ENCODE results near the gene SFMBT1.

Gene SFMBT1

DNA sequence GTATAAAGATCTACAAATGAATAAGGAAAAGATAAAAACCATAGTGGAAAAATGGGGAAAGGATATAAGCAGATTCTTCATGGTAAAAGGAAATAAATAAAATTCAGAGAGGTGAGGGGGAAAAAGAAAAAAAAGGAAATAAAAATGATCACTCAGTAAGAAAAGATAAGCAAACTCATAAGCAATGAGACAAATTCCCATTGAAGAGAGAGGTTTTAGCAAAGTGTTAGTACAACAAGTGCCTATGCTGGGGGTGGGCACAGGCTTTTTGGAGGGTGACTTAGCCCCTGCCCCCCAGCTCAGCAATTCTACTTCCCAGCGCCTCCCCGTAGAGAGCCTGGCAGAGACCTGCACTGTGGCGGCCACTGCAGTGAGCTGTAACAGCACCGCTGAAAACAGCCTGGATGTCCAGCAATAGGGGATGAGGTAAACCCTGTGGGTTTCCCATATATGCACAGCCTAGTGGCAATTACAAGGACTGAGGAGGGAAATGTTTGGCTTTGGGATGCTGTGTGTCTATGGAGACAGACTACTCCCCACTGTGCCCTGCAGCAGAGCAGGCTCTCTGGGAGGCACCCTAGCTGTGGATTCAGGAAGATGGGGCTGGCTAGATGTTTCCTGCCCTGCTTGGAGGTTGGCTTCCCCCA, 23.7 kb upstream of the SFMBT1 start:
- H3K27ac ChIP-seq (ENCODE audit: poor library complexity, severe bottlenecking) = no peak overlapping the region
- no peaks in the 10 kb centered on the region for H3K4me1 ChIP-seq (ENCODE audit: insufficient read depth, poor library complexity, severe bottlenecking)
- DNase-seq (ENCODE audit: low spot score) (no peak), ATAC-seq (ENCODE audit: low read depth) (no peak)
- H3K9me3 ChIP-seq (ENCODE audit: severe bottlenecking) = no peaks in the 10 kb centered on the region
- no peaks in the 10 kb centered on the region for H3K27me3 ChIP-seq (ENCODE audit: insufficient read depth, poor library complexity, severe bottlenecking)
- TF ChIP-seq, protein P1, sequence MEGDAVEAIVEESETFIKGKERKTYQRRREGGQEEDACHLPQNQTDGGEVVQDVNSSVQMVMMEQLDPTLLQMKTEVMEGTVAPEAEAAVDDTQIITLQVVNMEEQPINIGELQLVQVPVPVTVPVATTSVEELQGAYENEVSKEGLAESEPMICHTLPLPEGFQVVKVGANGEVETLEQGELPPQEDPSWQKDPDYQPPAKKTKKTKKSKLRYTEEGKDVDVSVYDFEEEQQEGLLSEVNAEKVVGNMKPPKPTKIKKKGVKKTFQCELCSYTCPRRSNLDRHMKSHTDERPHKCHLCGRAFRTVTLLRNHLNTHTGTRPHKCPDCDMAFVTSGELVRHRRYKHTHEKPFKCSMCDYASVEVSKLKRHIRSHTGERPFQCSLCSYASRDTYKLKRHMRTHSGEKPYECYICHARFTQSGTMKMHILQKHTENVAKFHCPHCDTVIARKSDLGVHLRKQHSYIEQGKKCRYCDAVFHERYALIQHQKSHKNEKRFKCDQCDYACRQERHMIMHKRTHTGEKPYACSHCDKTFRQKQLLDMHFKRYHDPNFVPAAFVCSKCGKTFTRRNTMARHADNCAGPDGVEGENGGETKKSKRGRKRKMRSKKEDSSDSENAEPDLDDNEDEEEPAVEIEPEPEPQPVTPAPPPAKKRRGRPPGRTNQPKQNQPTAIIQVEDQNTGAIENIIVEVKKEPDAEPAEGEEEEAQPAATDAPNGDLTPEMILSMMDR (IDR thresholded peaks at IDR 0.05; ENCODE audit: poor library complexity, severe bottlenecking) = no peak
- H3K36me3 ChIP-seq (ENCODE audit: low read depth) = no peaks in the 10 kb centered on the region
- H3K4me3 ChIP-seq (ENCODE audit: severe bottlenecking) = no peak overlapping the region

DNA sequence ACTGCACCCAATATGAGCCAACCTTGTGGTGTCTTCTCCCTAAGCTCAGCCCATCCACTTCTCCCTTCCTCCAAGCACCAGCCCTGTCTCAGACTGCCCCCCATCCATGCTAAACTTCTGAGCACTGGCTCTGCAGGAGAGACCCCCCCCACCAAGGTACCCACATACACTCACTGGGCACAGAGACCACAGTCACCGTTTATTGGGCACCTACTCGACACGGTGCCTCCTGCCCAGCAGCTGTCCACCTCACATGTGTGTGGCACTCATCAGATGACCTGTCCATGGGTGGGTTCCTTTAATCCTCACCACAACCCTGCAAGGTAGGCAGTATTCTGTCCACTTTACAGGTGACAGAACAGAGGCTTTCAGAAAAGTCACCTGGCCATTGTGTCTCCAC, 22.3 kb upstream of the SFMBT1 start:
- TF ChIP-seq, protein P1 (IDR thresholded peaks at IDR 0.05; ENCODE audit: poor library complexity, severe bottlenecking) = no peak
- DNase-seq (ENCODE audit: low spot score) = no peak
- no peak overlapping the region for H3K27ac ChIP-seq (ENCODE audit: poor library complexity, severe bottlenecking)
- no peaks in the 10 kb centered on the region for H3K36me3 ChIP-seq (ENCODE audit: low read depth)
- no peak for ATAC-seq (ENCODE audit: low read depth)
- no peak overlapping the region for H3K4me3 ChIP-seq (ENCODE audit: severe bottlenecking)
- H3K27me3 ChIP-seq (ENCODE audit: insufficient read depth, poor library complexity, severe bottlenecking) = no peaks in the 10 kb centered on the region
- no peaks in the 10 kb centered on the region for H3K9me3 ChIP-seq (ENCODE audit: severe bottlenecking)
- no peaks in the 10 kb centered on the region for H3K4me1 ChIP-seq (ENCODE audit: insufficient read depth, poor library complexity, severe bottlenecking)

DNA sequence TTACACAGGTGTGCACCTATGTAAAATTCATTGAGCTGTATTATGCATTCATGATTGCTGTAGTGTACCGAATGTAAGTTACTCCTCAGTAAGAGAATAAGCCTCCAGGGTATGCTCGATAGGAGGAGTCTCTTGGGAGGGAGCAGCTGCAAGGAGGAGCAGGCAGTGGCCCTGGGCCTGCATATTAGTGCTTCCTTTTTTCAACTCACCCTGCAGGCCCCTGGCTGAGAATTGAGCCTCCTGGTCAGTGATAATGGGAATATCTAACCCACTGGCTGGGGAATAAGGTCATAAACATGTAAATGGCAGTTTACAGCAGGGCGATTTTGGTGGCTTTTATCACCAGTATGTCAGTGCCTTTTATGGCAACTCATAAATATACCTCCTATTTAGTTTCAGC, 21.7 kb upstream of the SFMBT1 start:
- Histone ChIP-seq H3K27ac (ENCODE audit: poor library complexity, severe bottlenecking) (no peak overlapping the region), H3K36me3 (ENCODE audit: low read depth) (no peaks in the 10 kb centered on the region), H3K4me1 (ENCODE audit: insufficient read depth, poor library complexity, severe bottlenecking) (no peaks in the 10 kb centered on the region), H3K9me3 (ENCODE audit: severe bottlenecking) (no peaks in the 10 kb centered on the region), H3K27me3 (ENCODE audit: insufficient read depth, poor library complexity, severe bottlenecking) (no peaks in the 10 kb centered on the region), H3K4me3 (ENCODE audit: severe bottlenecking) (no peak overlapping the region)
- no peak for ATAC-seq (ENCODE audit: low read depth)
- no peak for DNase-seq (ENCODE audit: low spot score)
- TF ChIP-seq, protein P1 (IDR thresholded peaks at IDR 0.05; ENCODE audit: poor library complexity, severe bottlenecking) = no peak

DNA sequence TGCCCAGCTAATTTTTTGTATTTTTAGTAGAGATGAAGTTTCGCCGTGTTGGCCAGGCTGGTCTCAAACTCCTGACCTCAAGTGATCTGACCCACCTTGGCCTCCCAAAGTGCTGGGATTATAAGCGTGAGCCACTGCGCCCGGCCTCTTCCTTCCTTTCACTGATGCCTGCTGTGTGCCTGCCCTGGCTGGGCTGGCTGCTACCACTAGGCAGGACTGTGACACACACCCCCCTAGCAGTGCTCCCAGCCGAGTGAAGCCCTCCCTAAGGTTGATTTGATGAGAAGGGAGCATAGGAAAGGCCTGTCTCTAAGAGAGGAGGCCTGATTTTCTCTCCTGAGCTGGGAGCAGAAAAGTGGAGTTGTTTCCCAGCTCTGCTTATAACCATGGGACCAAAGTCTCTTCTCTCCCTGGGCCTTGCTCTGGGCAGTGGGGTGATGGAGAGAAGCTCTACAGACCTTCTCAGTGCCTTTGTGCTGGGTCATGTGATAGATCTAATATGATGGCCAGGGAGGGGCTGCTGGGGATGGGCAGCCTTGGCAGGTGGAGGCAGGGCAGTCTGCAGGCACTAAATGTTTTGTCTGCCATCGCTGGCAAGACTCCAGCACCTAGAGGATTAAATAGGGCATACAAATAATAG, 20.1 kb upstream of the SFMBT1 start:
- H3K36me3 ChIP-seq (ENCODE audit: low read depth) = no peaks in the 10 kb centered on the region
- H3K4me1 ChIP-seq (ENCODE audit: insufficient read depth, poor library complexity, severe bottlenecking) = no peaks in the 10 kb centered on the region
- DNase-seq (ENCODE audit: low spot score) (no peak), ATAC-seq (ENCODE audit: low read depth) (no peak)
- no peaks in the 10 kb centered on the region for H3K9me3 ChIP-seq (ENCODE audit: severe bottlenecking)
- no peak overlapping the region for H3K4me3 ChIP-seq (ENCODE audit: severe bottlenecking)
- no peak overlapping the region for H3K27ac ChIP-seq (ENCODE audit: poor library complexity, severe bottlenecking)
- TF ChIP-seq, protein P1 (IDR thresholded peaks at IDR 0.05; ENCODE audit: poor library complexity, severe bottlenecking) = no peak
- no peaks in the 10 kb centered on the region for H3K27me3 ChIP-seq (ENCODE audit: insufficient read depth, poor library complexity, severe bottlenecking)

DNA sequence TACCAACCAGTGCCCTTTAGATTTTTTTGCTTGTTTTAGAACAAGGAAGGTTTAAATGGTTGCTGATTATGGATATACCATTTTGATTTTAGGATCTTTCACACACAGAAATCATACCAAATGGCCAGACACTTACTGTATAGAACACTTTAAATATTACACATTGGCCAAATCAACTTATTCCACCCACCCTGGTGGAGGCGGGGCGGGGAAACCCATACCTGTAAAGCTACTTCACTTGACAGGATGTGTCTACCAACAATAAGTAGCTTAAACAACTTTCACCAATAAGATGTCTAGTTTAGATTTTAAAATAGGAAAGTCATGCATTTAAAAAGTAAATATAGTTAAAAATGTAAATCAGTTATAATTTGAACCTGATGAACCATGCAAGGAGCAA, 17.0 kb upstream of the SFMBT1 start:
- no peak overlapping the region for H3K4me3 ChIP-seq (ENCODE audit: severe bottlenecking)
- ATAC-seq (ENCODE audit: low read depth) = no peak

More for the DNA sequence above, 17.0 kb upstream of the SFMBT1 start:
- Histone ChIP-seq H3K27ac (ENCODE audit: poor library complexity, severe bottlenecking) (no peak overlapping the region), H3K36me3 (ENCODE audit: low read depth) (no peaks in the 10 kb centered on the region), H3K4me1 (ENCODE audit: insufficient read depth, poor library complexity, severe bottlenecking) (no peaks in the 10 kb centered on the region), H3K9me3 (ENCODE audit: severe bottlenecking) (no peaks in the 10 kb centered on the region), H3K27me3 (ENCODE audit: insufficient read depth, poor library complexity, severe bottlenecking) (no peaks in the 10 kb centered on the region)
- TF ChIP-seq, protein P1 (IDR thresholded peaks at IDR 0.05; ENCODE audit: poor library complexity, severe bottlenecking) = no peak
- DNase-seq (ENCODE audit: low spot score) = no peak
